C4-2B (cell line): ENCODE data around the gene BAHD1.

ENCODE experiments used
- ZFX ChIP-seq: fragments of 450-650 bp; IDR thresholded peaks from 2 replicates; pipeline ENCODE4 v1.6.1; 2017
- TF ChIP-seq, protein P1 (sequence below): fragments of 450-650 bp; conservative IDR thresholded peaks from 2 replicates; pipeline ENCODE4 v1.5.1; 2017; ENCODE audit warnings: mild to moderate bottlenecking

DNA sequence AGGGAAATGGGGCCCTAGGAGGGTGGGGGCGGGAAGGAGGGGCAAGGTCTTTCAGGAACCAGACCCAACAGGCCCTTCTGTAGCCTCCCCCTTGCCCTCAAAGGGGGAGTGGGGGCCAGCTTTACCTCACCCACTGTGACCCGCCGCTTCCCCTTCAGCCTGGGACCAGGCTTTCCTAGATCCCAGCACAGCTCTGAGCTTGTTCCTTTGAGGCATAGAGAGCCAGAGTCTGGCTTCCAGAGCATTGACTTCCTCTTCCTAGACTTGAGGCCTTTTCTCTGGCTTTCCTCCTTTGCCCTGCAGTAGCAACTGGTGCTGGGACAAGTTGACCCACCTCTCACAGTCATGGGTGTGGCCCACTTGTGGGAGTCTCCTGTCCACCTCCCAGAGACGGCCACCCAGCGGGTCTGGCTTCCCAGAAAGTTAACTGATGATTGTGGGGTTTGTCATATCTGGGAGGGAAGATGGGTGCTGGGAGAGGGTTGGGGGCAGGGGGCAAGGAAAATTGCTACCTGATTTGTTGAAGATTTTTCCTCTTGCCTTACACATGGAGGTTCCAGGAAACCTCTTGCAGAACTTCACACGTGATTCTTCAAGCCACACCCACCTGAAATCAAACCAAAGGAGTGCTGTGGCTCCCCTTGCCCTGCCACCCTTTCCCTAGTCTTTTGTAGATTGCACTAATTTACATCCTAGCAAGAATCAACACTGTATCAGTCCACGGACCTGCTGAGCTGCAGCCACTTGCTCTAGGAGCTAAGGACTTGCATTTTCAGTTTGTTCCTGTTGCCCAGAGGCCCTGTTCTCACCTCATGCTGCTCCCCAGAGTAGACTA is 25.9 kb downstream of the BAHD1 start:
- TF ChIP-seq, protein P1, sequence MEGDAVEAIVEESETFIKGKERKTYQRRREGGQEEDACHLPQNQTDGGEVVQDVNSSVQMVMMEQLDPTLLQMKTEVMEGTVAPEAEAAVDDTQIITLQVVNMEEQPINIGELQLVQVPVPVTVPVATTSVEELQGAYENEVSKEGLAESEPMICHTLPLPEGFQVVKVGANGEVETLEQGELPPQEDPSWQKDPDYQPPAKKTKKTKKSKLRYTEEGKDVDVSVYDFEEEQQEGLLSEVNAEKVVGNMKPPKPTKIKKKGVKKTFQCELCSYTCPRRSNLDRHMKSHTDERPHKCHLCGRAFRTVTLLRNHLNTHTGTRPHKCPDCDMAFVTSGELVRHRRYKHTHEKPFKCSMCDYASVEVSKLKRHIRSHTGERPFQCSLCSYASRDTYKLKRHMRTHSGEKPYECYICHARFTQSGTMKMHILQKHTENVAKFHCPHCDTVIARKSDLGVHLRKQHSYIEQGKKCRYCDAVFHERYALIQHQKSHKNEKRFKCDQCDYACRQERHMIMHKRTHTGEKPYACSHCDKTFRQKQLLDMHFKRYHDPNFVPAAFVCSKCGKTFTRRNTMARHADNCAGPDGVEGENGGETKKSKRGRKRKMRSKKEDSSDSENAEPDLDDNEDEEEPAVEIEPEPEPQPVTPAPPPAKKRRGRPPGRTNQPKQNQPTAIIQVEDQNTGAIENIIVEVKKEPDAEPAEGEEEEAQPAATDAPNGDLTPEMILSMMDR = no peak
- TF ChIP-seq ZFX = no peak
